Measurements from ENCODE around the gene COA1. TPM values are rescaled to one million over a fixed set of nuclear protein-coding genes. Genes with fewer than 3 reads are reported as not detected.
"Not testable (repeated sequence)": the region's sequence is repeated elsewhere in the genome, so short reads cannot be mapped to it uniquely, and the experiment has no call there.

Gene COA1
- total RNA-seq, 1 donor = 69.3 TPM

GRCh38 chr7:43631559-43631958 lies 97.8 kb downstream of the COA1 start:
- H3K4me1 ChIP-seq (ENCODE audit: insufficient read depth, low read length) = peaks cover 29% of the 10 kb centered on the region
- no peak overlapping the region for H3K4me3 ChIP-seq (ENCODE audit: low read length)
- no peaks in the 10 kb centered on the region for H3K27me3 ChIP-seq (ENCODE audit: insufficient read depth, low read length)
- H3K9me3 ChIP-seq (ENCODE audit: low read depth, low read length) = no peaks in the 10 kb centered on the region

- Histone ChIP-seq H3K4me3 (ENCODE audit: low read length) (no peak overlapping the region), H3K27me3 (ENCODE audit: insufficient read depth, low read length) (no peaks in the 10 kb centered on the region), H3K9me3 (ENCODE audit: low read depth, low read length) (no peaks in the 10 kb centered on the region), H3K4me1 (ENCODE audit: insufficient read depth, low read length) (peaks cover 37% of the 10 kb centered on the region)
These were observed 98.8 kb downstream of the COA1 start for GRCh38 chr7:43630482-43630881.

- peaks cover 35% of the 10 kb centered on the region for H3K4me1 ChIP-seq (ENCODE audit: insufficient read depth, low read length)
- H3K27me3 ChIP-seq (ENCODE audit: insufficient read depth, low read length) = no peaks in the 10 kb centered on the region
- H3K4me3 ChIP-seq (ENCODE audit: low read length) = no peak overlapping the region
- no peaks in the 10 kb centered on the region for H3K9me3 ChIP-seq (ENCODE audit: low read depth, low read length)
These were observed 99.5 kb downstream of the COA1 start for GRCh38 chr7:43629857-43630256.

- Histone ChIP-seq H3K9me3 (ENCODE audit: low read depth, low read length) (no peaks in the 10 kb centered on the region), H3K4me3 (ENCODE audit: low read length) (no peak overlapping the region), H3K27me3 (ENCODE audit: insufficient read depth, low read length) (no peaks in the 10 kb centered on the region), H3K4me1 (ENCODE audit: insufficient read depth, low read length) (peaks cover 38% of the 10 kb centered on the region)
These were observed 100.9 kb downstream of the COA1 start for GRCh38 chr7:43628431-43628830.

GRCh38 chr7:43627798-43628197 lies 101.5 kb downstream of the COA1 start:
- peaks cover 40% of the 10 kb centered on the region for H3K4me1 ChIP-seq (ENCODE audit: insufficient read depth, low read length)
- not testable (repeated sequence) for H3K4me3 ChIP-seq (ENCODE audit: low read length); H3K27me3 ChIP-seq (ENCODE audit: insufficient read depth, low read length); H3K9me3 ChIP-seq (ENCODE audit: low read depth, low read length)

GRCh38 chr7:43626695-43627094 lies 102.6 kb downstream of the COA1 start:
- peaks cover 33% of the 10 kb centered on the region for H3K4me1 ChIP-seq (ENCODE audit: insufficient read depth, low read length)
- no peaks in the 10 kb centered on the region for H3K9me3 ChIP-seq (ENCODE audit: low read depth, low read length)
- no peak overlapping the region for H3K4me3 ChIP-seq (ENCODE audit: low read length)
- no peaks in the 10 kb centered on the region for H3K27me3 ChIP-seq (ENCODE audit: insufficient read depth, low read length)

GRCh38 chr7:43625980-43626379 lies 103.3 kb downstream of the COA1 start:
- H3K9me3 ChIP-seq (ENCODE audit: low read depth, low read length) = no peaks in the 10 kb centered on the region
- no peaks in the 10 kb centered on the region for H3K27me3 ChIP-seq (ENCODE audit: insufficient read depth, low read length)
- peaks cover 31% of the 10 kb centered on the region for H3K4me1 ChIP-seq (ENCODE audit: insufficient read depth, low read length)
- H3K4me3 ChIP-seq (ENCODE audit: low read length) = no peak overlapping the region

GRCh38 chr7:43625453-43625852 lies 103.9 kb downstream of the COA1 start:
- Histone ChIP-seq H3K4me1 (ENCODE audit: insufficient read depth, low read length) (peaks cover 34% of the 10 kb centered on the region), H3K27me3 (ENCODE audit: insufficient read depth, low read length) (no peaks in the 10 kb centered on the region), H3K9me3 (ENCODE audit: low read depth, low read length) (no peaks in the 10 kb centered on the region), H3K4me3 (ENCODE audit: low read length) (no peak overlapping the region)

- H3K4me1 ChIP-seq (ENCODE audit: insufficient read depth, low read length) = peaks cover 40% of the 10 kb centered on the region
- no peaks in the 10 kb centered on the region for H3K27me3 ChIP-seq (ENCODE audit: insufficient read depth, low read length)
- no peaks in the 10 kb centered on the region for H3K9me3 ChIP-seq (ENCODE audit: low read depth, low read length)
- no peak overlapping the region for H3K4me3 ChIP-seq (ENCODE audit: low read length)
These were observed 105.2 kb downstream of the COA1 start for GRCh38 chr7:43624156-43624555.

GRCh38 chr7:43621729-43622448 lies 107.4 kb downstream of the COA1 start:
- Histone ChIP-seq H3K27me3 (ENCODE audit: insufficient read depth, low read length) (no peaks in the 10 kb centered on the region), H3K4me1 (ENCODE audit: insufficient read depth, low read length) (peaks cover 52% of the 10 kb centered on the region), H3K9me3 (ENCODE audit: low read depth, low read length) (no peaks in the 10 kb centered on the region), H3K4me3 (ENCODE audit: low read length) (no peak overlapping the region)

- Histone ChIP-seq H3K4me1 (ENCODE audit: insufficient read depth, low read length) (peaks cover 46% of the 10 kb centered on the region), H3K9me3 (ENCODE audit: low read depth, low read length) (no peaks in the 10 kb centered on the region), H3K4me3 (ENCODE audit: low read length) (no peak overlapping the region), H3K27me3 (ENCODE audit: insufficient read depth, low read length) (no peaks in the 10 kb centered on the region)
These were observed 109.9 kb downstream of the COA1 start for GRCh38 chr7:43619213-43620012.

- Histone ChIP-seq H3K9me3 (ENCODE audit: low read depth, low read length) (no peaks in the 10 kb centered on the region), H3K27me3 (ENCODE audit: insufficient read depth, low read length) (no peaks in the 10 kb centered on the region), H3K4me3 (ENCODE audit: low read length) (no peak overlapping the region), H3K4me1 (ENCODE audit: insufficient read depth, low read length) (peaks cover 47% of the 10 kb centered on the region)
These were observed 111.2 kb downstream of the COA1 start for GRCh38 chr7:43618073-43618472.

GRCh38 chr7:43616977-43617376 lies 112.3 kb downstream of the COA1 start:
- H3K4me3 ChIP-seq (ENCODE audit: low read length) = no peak overlapping the region
- H3K9me3 ChIP-seq (ENCODE audit: low read depth, low read length) = no peaks in the 10 kb centered on the region
- H3K27me3 ChIP-seq (ENCODE audit: insufficient read depth, low read length) = no peaks in the 10 kb centered on the region
- H3K4me1 ChIP-seq (ENCODE audit: insufficient read depth, low read length) = peaks cover 51% of the 10 kb centered on the region

- no peaks in the 10 kb centered on the region for H3K27me3 ChIP-seq (ENCODE audit: insufficient read depth, low read length)
- H3K9me3 ChIP-seq (ENCODE audit: low read depth, low read length) = no peaks in the 10 kb centered on the region
- no peak overlapping the region for H3K4me3 ChIP-seq (ENCODE audit: low read length)
- H3K4me1 ChIP-seq (ENCODE audit: insufficient read depth, low read length) = peaks cover 49% of the 10 kb centered on the region
These were observed 113.7 kb downstream of the COA1 start for GRCh38 chr7:43615558-43616145.

Measured in mononuclear cell (primary cell).